Neural cell (in vitro differentiated cells): Measurements from ENCODE around the gene PHF21A. TPM values are rescaled to one million over a fixed set of nuclear protein-coding genes. Genes with fewer than 3 reads are reported as not detected.

Experiments
- H2AFZ ChIP-seq: fragments of 200-600, 300-800 bp; sonication (generic), shearing (Covaris generic); 2 replicates; pipeline ENCODE4 v1.6.0; 2014; ENCODE audit warnings: low read depth, mild to moderate bottlenecking, antibody characterized with exemption, low read length, moderate library complexity
- H3F3A ChIP-seq: fragments of 200-600 bp; shearing (Covaris generic); 2 replicates; pipeline ENCODE4 v1.6.1; 2016; ENCODE audit warnings: mild to moderate bottlenecking, moderate library complexity, mixed read lengths, antibody characterized with exemption, low read length; ENCODE audit not compliant: insufficient read depth, poor library complexity, severe bottlenecking
- H3K27ac ChIP-seq: fragments of 200-600, 300-800 bp; sonication (generic), shearing (Covaris generic); 2 replicates; pipeline ENCODE4 v1.5.1; 2014; ENCODE audit warnings: mild to moderate bottlenecking, low read length, moderate library complexity
- H3K27me3 ChIP-seq: fragments of 300-800, 200-600 bp; sonication (generic), shearing (Covaris generic); 2 replicates; pipeline ENCODE4 v1.6.0; 2014; ENCODE audit warnings: mild to moderate bottlenecking, low read depth, low read length, moderate library complexity; ENCODE audit not compliant: insufficient read depth
- H3K36me3 ChIP-seq: fragments of 300-800, 200-600 bp; sonication (generic), shearing (Covaris generic); 2 replicates; pipeline ENCODE4 v1.5.1; 2014; ENCODE audit warnings: mild to moderate bottlenecking, antibody characterized with exemption, low read length, moderate library complexity; ENCODE audit not compliant: insufficient read depth
- H3K4me2 ChIP-seq: fragments of 300-800, 200-600 bp; sonication (generic), shearing (Covaris generic); 2 replicates; pipeline ENCODE4 v1.6.0; 2014; ENCODE audit warnings: mild to moderate bottlenecking, low read length
- H3K4me3 ChIP-seq: fragments of 300-800, 200-600 bp; sonication (generic), shearing (Covaris generic); 2 replicates; pipeline ENCODE4 v1.5.1; 2014; ENCODE audit warnings: mild to moderate bottlenecking, low read length, moderate library complexity
- H3K79me2 ChIP-seq: fragments of 200-600 bp; shearing (Covaris generic); replicated peaks from 2 replicates; pipeline ENCODE4 v1.6.0; 2014; ENCODE audit warnings: mild to moderate bottlenecking, low read length, moderate library complexity; ENCODE audit not compliant: insufficient read depth
- H3K9ac ChIP-seq: fragments of 300-800, 200-600 bp; sonication (generic), shearing (Covaris generic); 2 replicates; pipeline ENCODE4 v1.6.1; 2016; ENCODE audit warnings: mild to moderate bottlenecking, low read length, mixed read lengths
- H3K9me2 ChIP-seq: fragments of 200-600 bp; shearing (Covaris generic); 2 replicates; pipeline ENCODE4 v1.6.1; 2016; ENCODE audit warnings: mild to moderate bottlenecking, low read length, mixed read lengths; ENCODE audit not compliant: insufficient read depth
- H3K9me3 ChIP-seq: fragments of 200-600, 300-800 bp; sonication (generic), shearing (Covaris generic); 2 replicates; pipeline ENCODE4 v1.6.1; 2016; ENCODE audit warnings: mild to moderate bottlenecking, mixed run types, low read length, moderate library complexity, mixed read lengths
- H4K20me1 ChIP-seq: fragments of 200-600 bp; shearing (Covaris generic); 2 replicates; pipeline ENCODE4 v1.6.1; 2016; ENCODE audit warnings: mild to moderate bottlenecking, mixed run types; ENCODE audit not compliant: insufficient read depth
- CTCF ChIP-seq: fragments of 450-650 bp; IDR thresholded peaks from 2 replicates; pipeline ENCODE4 v1.5.1; 2014; ENCODE audit warnings: antibody characterized with exemption, mild to moderate bottlenecking, moderate library complexity; ENCODE audit not compliant: poor library complexity, severe bottlenecking
- EP300 ChIP-seq: fragments of 450-650 bp; conservative IDR thresholded peaks from 2 replicates; pipeline ENCODE4 v1.6.1; 2014; ENCODE audit warnings: antibody characterized with exemption, mild to moderate bottlenecking, moderate library complexity; ENCODE audit not compliant: poor library complexity, severe bottlenecking
- EZH2 ChIP-seq: fragments of 200-600, 300-800 bp; shearing (Covaris generic), sonication (generic); IDR thresholded peaks from 2 replicates; pipeline ENCODE4 v1.6.1; 2014; ENCODE audit warnings: antibody characterized with exemption, low read length, borderline replicate concordance, mild to moderate bottlenecking; ENCODE audit not compliant: insufficient read depth, poor library complexity, severe bottlenecking
- MXI1 ChIP-seq: fragments of 450-650 bp; conservative IDR thresholded peaks from 2 replicates; pipeline ENCODE4 v1.6.1; 2014; ENCODE audit warnings: antibody characterized with exemption, mild to moderate bottlenecking; ENCODE audit not compliant: poor library complexity, severe bottlenecking
- POLR2AphosphoS5 ChIP-seq: IDR thresholded peaks from 2 replicates; pipeline ENCODE4 v1.6.1; 2012
- RAD21 ChIP-seq: fragments of 450-650 bp; conservative IDR thresholded peaks from 2 replicates; pipeline ENCODE4 v1.6.1; 2014; ENCODE audit warnings: antibody characterized with exemption, mild to moderate bottlenecking, moderate library complexity
- REST ChIP-seq: IDR thresholded peaks from 2 replicates; pipeline ENCODE4 v1.6.1; 2012; ENCODE audit warnings: borderline replicate concordance
- SMC3 ChIP-seq: fragments of 450-650 bp; conservative IDR thresholded peaks from 2 replicates; pipeline ENCODE4 v1.6.1; 2014; ENCODE audit warnings: antibody characterized with exemption, mild to moderate bottlenecking, moderate library complexity; ENCODE audit not compliant: poor library complexity
- TAF1 ChIP-seq: IDR thresholded peaks from 2 replicates; pipeline ENCODE4 v1.6.1; 2012; ENCODE audit warnings: low read depth
- polyA plus RNA-seq: library from polyadenylated mRNA; depleted of rRNA; stranded (reverse); fragments of >200 nt; gene quantifications from 2 replicates; pipeline ENCODE4 v1.2.3, GENCODE V29; 2014

The PHF21A gene
- polyA plus RNA-seq, 1 donor from 2014 or later, result 31.7 TPM

GRCh38 chr11:46100670-46101069 lies 20.6 kb downstream of the PHF21A start:
- Histone ChIP-seq H3F3A (no peaks in the 10 kb centered on the region), H3K9me2 (no peaks in the 10 kb centered on the region), H3K9ac (no peak overlapping the region), H3K36me3 (no peaks in the 10 kb centered on the region), H4K20me1 (no peaks in the 10 kb centered on the region), H3K27ac (no peak overlapping the region), H2AFZ (no peak overlapping the region), H3K27me3 (no peaks in the 10 kb centered on the region), H3K4me3 (no peak overlapping the region), H3K4me2 (no peak overlapping the region), H3K79me2 (peaks cover 75% of the 10 kb centered on the region), H3K9me3 (no peaks in the 10 kb centered on the region)
- TF ChIP-seq EP300 (no peak), RAD21 (no peak), EZH2 (no peak), SMC3 (no peak), TAF1 (no peak), MXI1 (no peak), POLR2AphosphoS5 (no peak)

- Histone ChIP-seq H3K9me3 (no peaks in the 10 kb centered on the region), H4K20me1 (no peaks in the 10 kb centered on the region), H3F3A (no peaks in the 10 kb centered on the region), H3K4me2 (peak overlapping the region; percentile 9), H3K79me2 (peaks cover 75% of the 10 kb centered on the region), H3K27me3 (no peaks in the 10 kb centered on the region), H3K36me3 (no peaks in the 10 kb centered on the region), H3K9me2 (no peaks in the 10 kb centered on the region), H2AFZ (no peak overlapping the region), H3K9ac (no peak overlapping the region), H3K27ac (no peak overlapping the region), H3K4me3 (no peak overlapping the region)
- TF ChIP-seq SMC3 (no peak), EZH2 (no peak), POLR2AphosphoS5 (no peak), TAF1 (no peak), RAD21 (no peak), CTCF (no peak), MXI1 (no peak), REST (no peak), EP300 (no peak)
Observed at GRCh38 chr11:46099963-46100316, 21.3 kb downstream of the PHF21A start.
